GM04503 (cell line): Measurements from ENCODE around the gene GLDN.
"Not testable (repeated sequence)": the region's sequence is repeated elsewhere in the genome, so short reads cannot be mapped to it uniquely, and the experiment has no call there.

Experiments
- DNase-seq: peaks from one replicate; pipeline ENCODE4 v3.0.0-alpha.2; 2012; ENCODE audit warnings: low read depth

The GLDN gene

GRCh38 chr15:51446029-51446744 lies 104.7 kb downstream of the GLDN start:
- DNase-seq, result not testable (repeated sequence)

- DNase-seq, result no peak
Measured at GRCh38 chr15:51447855-51448621, 106.6 kb downstream of the GLDN start.

GRCh38 chr15:51448622-51449399 lies 107.4 kb downstream of the GLDN start:
- DNase-seq, result no peak

GRCh38 chr15:51450001-51450400 lies 108.5 kb downstream of the GLDN start:
- DNase-seq, result no peak
